ENCODE data around the gene NQO1.
A peak's percentile ranks its signal among the peaks of the same experiment; 100 is the strongest.

NQO1 gene

GRCh38 chr16:69707920-69708683 lies 18.3 kb downstream of the NQO1 start:
- no peak for TF ChIP-seq CTCF (IDR thresholded peaks at IDR 0.05; ENCODE audit: insufficient read depth, low read length)
- no peak for TF ChIP-seq REST (IDR thresholded peaks at IDR 0.05; ENCODE audit: insufficient replicate concordance, low read depth)
- no peak for TF ChIP-seq POLR2AphosphoS5 (IDR thresholded peaks at IDR 0.05; ENCODE audit: low read depth)
- TF ChIP-seq SPI1 (IDR thresholded peaks at IDR 0.05; ENCODE audit: borderline replicate concordance, low read depth): no peak
- no peak for TF ChIP-seq GABPA (IDR thresholded peaks at IDR 0.05; ENCODE audit: low read depth)
- Histone ChIP-seq H3K4me3 (replicated peaks; ENCODE audit: insufficient read depth, low read length) (no peak overlapping the region), H3K27me3 (ENCODE audit: insufficient read depth, poor library complexity, severe bottlenecking) (no peaks in the 10 kb centered on the region), H3K27ac (replicated peaks) (no peak overlapping the region)
- DNase-seq (ENCODE audit: low read depth in 1 of 2, low spot score in 1 of 2): no peak

GRCh38 chr16:69706975-69707340 lies 19.4 kb downstream of the NQO1 start:
- TF ChIP-seq GABPA (IDR thresholded peaks at IDR 0.05; ENCODE audit: low read depth) (no peak), REST (IDR thresholded peaks at IDR 0.05; ENCODE audit: insufficient replicate concordance, low read depth) (no peak)
- no peaks in the 10 kb centered on the region for H3K27me3 ChIP-seq (ENCODE audit: insufficient read depth, poor library complexity, severe bottlenecking)
- DNase-seq (ENCODE audit: low read depth in 1 of 2, low spot score in 1 of 2): no peak
- no peak overlapping the region for H3K27ac ChIP-seq (replicated peaks)
- no peak overlapping the region for H3K4me3 ChIP-seq (replicated peaks; ENCODE audit: insufficient read depth, low read length)

GRCh38 chr16:69706256-69706974 lies 19.9 kb downstream of the NQO1 start:
- H3K27ac ChIP-seq (replicated peaks): no peak overlapping the region
- peak in 1 of 2 experiments; percentile 26 for DNase-seq (ENCODE audit: low read depth in 1 of 2, low spot score in 1 of 2)
- H3K4me3 ChIP-seq (replicated peaks; ENCODE audit: insufficient read depth, low read length): no peak overlapping the region
- H3K27me3 ChIP-seq (ENCODE audit: insufficient read depth, poor library complexity, severe bottlenecking): no peaks in the 10 kb centered on the region
- TF ChIP-seq GABPA (IDR thresholded peaks at IDR 0.05; ENCODE audit: low read depth) (no peak), POLR2AphosphoS5 (IDR thresholded peaks at IDR 0.05; ENCODE audit: low read depth) (no peak), SPI1 (IDR thresholded peaks at IDR 0.05; ENCODE audit: borderline replicate concordance, low read depth) (no peak), CTCF (IDR thresholded peaks at IDR 0.05; ENCODE audit: insufficient read depth, low read length) (no peak), REST (IDR thresholded peaks at IDR 0.05; ENCODE audit: insufficient replicate concordance, low read depth) (no peak)
